ENCODE data around the gene TPP1.

TPP1 gene

DNA sequence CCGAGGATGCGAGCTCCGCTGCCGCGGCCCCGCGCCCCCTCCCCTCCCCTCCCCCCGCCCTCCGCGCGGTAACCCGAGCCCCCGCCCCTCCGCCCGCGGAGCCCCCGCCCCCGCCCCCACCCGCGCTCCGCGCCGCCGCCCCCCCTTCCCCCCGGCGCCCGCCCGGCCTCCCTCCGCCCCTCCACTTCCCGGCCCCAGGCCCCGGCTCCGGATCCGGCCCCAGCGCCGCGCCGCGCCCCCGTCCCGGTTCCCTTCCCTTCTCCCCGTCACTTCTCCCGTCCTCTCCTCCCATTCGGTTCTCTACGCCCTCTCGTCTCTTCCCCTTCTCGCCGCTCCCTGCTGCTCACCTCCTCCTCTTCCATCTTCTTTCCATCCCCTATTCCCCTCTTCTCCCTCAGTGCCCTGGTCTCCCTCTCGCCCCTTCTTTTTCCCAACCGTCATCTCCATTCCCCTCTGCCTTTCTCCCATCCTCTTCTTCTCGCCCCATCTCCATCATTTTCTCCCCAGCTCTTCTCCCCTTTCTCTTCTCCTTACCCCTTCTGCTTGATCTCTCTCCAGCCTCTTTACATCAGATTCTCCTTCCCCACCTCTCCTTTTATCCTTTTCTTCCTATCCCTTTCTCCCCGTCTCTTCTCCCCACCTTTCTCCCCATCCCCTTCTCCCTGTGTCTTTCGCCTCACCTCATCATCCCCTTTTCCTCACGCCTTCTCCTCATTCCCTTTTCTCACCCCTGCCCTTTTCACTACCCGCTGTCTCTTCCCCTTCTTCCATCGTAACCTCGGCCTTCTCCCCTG is 36.8 kb upstream of the TPP1 start, which contains the start of gene DCHS1:
DCHS1 (minus strand) TSS at position 20 of the 794 bp plus-strand sequence. CDS start 14,196 bp downstream, outside the sequence.
- Histone ChIP-seq H3K27ac (ENCODE audit: low read depth, low read length) (no peak within 1 kb of the TSS), H3K4me3 (ENCODE audit: low read depth, low read length) (peak within 1 kb of the TSS; percentile 84), H3K9ac (ENCODE audit: low read depth, low read length) (no peak within 1 kb of the TSS; the same call in 1 of the 2 replicates), H3K27me3 (ENCODE audit: control insufficient read depth, insufficient read depth, low read length) (peaks cover 32% of the 10 kb centered on the region), H3K9me3 (ENCODE audit: control insufficient read depth, insufficient read depth, low read length) (no peaks in the 10 kb centered on the region), H3K4me1 (ENCODE audit: control insufficient read depth, insufficient read depth, low read length) (peaks cover 9% of the 10 kb centered on the region; the same call in 1 of the 2 replicates), H3K36me3 (ENCODE audit: control insufficient read depth, insufficient read depth, low read length) (no peaks in the 10 kb centered on the region)

GRCh38 chr11:6655020-6655789 is 36.0 kb upstream of the TPP1 start:
- H3K27ac ChIP-seq (ENCODE audit: low read depth, low read length) = no peak overlapping the region
- H3K36me3 ChIP-seq (ENCODE audit: control insufficient read depth, insufficient read depth, low read length) = no peaks in the 10 kb centered on the region
- no peaks in the 10 kb centered on the region for H3K9me3 ChIP-seq (ENCODE audit: control insufficient read depth, insufficient read depth, low read length)
- H3K27me3 ChIP-seq (ENCODE audit: control insufficient read depth, insufficient read depth, low read length) = peaks cover 32% of the 10 kb centered on the region
- H3K4me1 ChIP-seq (ENCODE audit: control insufficient read depth, insufficient read depth, low read length) = peaks cover 9% of the 10 kb centered on the region; the same call in 1 of the 2 replicates
- no peak overlapping the region; the same call in 1 of the 2 replicates for H3K9ac ChIP-seq (ENCODE audit: low read depth, low read length)
- peak overlapping the region; percentile 70 for H3K4me3 ChIP-seq (ENCODE audit: low read depth, low read length)

DNA sequence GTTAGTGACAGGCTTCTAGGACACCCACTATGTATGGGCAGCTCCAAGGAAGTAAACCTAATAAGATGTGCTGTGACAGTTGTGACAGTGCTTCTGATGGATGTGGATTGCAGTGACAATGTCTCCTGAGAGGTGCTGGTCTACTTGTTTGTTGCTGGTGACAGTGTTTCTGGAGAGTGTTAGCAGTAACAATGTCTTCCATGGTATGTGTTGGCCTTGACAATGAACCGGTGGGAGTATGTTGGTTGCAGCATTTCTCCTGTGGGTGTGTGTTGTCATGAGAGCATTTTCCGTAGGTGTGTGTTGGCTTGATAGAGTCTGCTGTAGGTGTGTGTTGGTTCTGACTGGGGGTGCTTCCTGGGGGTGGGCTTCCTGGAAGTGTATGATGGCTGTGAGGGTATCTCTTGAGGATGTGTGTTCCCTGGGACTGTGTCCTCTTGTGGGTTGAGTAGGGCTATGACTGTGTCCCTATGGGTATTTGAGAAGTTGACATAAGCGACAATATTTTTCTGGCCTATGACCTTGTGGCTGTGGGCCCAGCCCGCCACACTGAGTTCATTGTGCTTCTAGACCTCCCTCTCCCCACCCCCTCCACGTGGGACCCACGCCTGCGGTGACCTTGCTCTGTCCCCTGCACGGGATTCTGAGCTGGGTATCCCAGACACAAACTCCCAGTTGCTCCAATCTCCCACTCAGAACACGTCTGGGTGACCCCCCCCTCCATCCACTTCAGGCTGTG is 35.2 kb upstream of the TPP1 start:
- peaks cover 9% of the 10 kb centered on the region; the same call in 1 of the 2 replicates for H3K4me1 ChIP-seq (ENCODE audit: control insufficient read depth, insufficient read depth, low read length)
- no peaks in the 10 kb centered on the region for H3K36me3 ChIP-seq (ENCODE audit: control insufficient read depth, insufficient read depth, low read length)
- peak overlapping the region; percentile 70 for H3K4me3 ChIP-seq (ENCODE audit: low read depth, low read length)
- no peak overlapping the region for H3K9ac ChIP-seq (ENCODE audit: low read depth, low read length)
- peaks cover 32% of the 10 kb centered on the region for H3K27me3 ChIP-seq (ENCODE audit: control insufficient read depth, insufficient read depth, low read length)
- H3K9me3 ChIP-seq (ENCODE audit: control insufficient read depth, insufficient read depth, low read length) = no peaks in the 10 kb centered on the region
- H3K27ac ChIP-seq (ENCODE audit: low read depth, low read length) = no peak overlapping the region

DNA sequence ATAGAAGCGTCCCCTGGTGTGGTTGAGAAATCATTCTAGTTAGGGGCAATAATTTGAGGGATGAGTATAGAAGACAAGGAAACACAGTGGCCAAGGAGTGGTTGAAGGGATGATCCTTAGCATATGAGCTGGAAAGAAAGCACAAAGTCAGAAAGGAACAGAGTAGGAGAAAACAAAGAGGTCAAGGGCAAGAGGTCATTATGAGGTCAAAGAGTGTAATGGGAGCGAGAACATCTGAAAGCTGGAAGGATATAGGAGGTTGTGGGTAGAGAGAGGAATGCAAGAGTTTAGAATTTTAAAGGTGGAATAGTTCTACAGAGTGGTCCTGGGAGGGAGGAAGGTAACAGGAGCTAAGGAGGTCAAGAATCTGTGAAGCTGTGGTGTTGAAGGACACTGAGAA is 34.4 kb upstream of the TPP1 start:
- Histone ChIP-seq H3K27me3 (ENCODE audit: control insufficient read depth, insufficient read depth, low read length) (peaks cover 32% of the 10 kb centered on the region), H3K4me3 (ENCODE audit: low read depth, low read length) (no peak overlapping the region)

DNA sequence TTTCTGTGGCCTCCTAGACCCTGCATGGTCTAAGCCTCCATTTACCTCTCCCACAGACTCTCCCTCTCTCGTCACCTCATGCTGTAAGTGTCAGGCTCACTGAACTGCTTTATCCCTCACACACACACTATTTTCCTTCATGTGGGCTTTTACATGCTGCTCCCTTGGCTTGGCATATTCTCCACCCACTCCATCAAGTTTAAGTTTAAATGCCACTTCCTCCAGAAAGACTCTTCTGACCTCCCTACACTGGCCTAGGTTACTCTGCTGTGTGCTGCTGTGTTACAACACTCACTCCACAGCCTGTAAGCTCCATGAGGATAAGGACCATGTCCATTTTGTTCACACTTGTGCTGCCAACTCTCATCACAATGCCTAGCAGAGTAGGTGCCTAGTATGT is 33.9 kb upstream of the TPP1 start:
- Histone ChIP-seq H3K27ac (ENCODE audit: low read depth, low read length) (no peak overlapping the region), H3K36me3 (ENCODE audit: control insufficient read depth, insufficient read depth, low read length) (no peaks in the 10 kb centered on the region), H3K4me3 (ENCODE audit: low read depth, low read length) (no peak overlapping the region), H3K27me3 (ENCODE audit: control insufficient read depth, insufficient read depth, low read length) (peaks cover 32% of the 10 kb centered on the region), H3K4me1 (ENCODE audit: control insufficient read depth, insufficient read depth, low read length) (peaks cover 9% of the 10 kb centered on the region; the same call in 1 of the 2 replicates), H3K9ac (ENCODE audit: low read depth, low read length) (no peak overlapping the region), H3K9me3 (ENCODE audit: control insufficient read depth, insufficient read depth, low read length) (no peaks in the 10 kb centered on the region)

More for the DNA sequence above, 34.4 kb upstream of the TPP1 start:
- Histone ChIP-seq H3K36me3 (ENCODE audit: control insufficient read depth, insufficient read depth, low read length) (no peaks in the 10 kb centered on the region), H3K4me1 (ENCODE audit: control insufficient read depth, insufficient read depth, low read length) (peaks cover 9% of the 10 kb centered on the region; the same call in 1 of the 2 replicates), H3K9me3 (ENCODE audit: control insufficient read depth, insufficient read depth, low read length) (no peaks in the 10 kb centered on the region), H3K27ac (ENCODE audit: low read depth, low read length) (no peak overlapping the region), H3K9ac (ENCODE audit: low read depth, low read length) (no peak overlapping the region)

DNA sequence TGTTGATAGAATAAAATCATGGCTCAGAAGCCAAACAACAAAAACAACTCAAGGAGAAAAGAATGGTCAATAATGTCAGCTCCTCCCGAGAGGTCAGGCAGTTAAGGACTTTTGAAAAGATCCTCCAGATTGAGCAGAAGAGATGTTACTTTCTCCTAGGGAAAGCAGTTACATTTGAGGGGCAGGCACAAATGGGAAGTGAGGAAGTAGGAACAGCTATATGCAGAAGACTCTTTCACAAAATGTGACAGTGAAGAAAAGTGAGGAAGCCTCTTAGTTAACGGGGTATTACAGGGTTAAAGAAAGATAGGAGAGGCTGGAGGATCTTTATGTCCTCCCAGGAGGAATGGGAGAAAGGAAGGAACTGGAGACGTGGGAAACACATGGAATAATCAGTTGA is 33.0 kb upstream of the TPP1 start:
- Histone ChIP-seq H3K9me3 (ENCODE audit: control insufficient read depth, insufficient read depth, low read length) (no peaks in the 10 kb centered on the region), H3K36me3 (ENCODE audit: control insufficient read depth, insufficient read depth, low read length) (no peaks in the 10 kb centered on the region), H3K4me1 (ENCODE audit: control insufficient read depth, insufficient read depth, low read length) (peaks cover 13% of the 10 kb centered on the region), H3K27me3 (ENCODE audit: control insufficient read depth, insufficient read depth, low read length) (peaks cover 25% of the 10 kb centered on the region), H3K4me3 (ENCODE audit: low read depth, low read length) (no peak overlapping the region), H3K9ac (ENCODE audit: low read depth, low read length) (no peak overlapping the region), H3K27ac (ENCODE audit: low read depth, low read length) (no peak overlapping the region)

DNA sequence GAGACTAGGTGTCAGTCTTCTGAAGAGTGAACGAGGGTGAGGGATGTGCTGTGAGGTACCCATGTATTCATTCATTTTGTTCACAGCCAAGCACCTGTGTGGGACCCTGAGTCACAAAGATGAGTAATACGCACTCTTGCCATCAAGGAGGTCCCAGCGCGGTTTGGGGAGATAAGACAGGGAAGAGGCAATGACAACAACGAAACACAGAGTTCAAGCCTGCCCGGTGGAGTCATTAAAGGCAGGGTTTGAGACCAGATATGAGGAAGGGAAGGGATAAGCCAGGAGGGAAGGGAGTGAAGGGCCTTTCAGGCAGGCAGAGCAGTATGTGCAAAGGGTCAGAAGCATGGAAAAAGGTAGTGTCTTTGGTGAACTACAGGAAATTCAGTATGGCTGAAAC is 31.8 kb upstream of the TPP1 start:
- no peaks in the 10 kb centered on the region for H3K9me3 ChIP-seq (ENCODE audit: control insufficient read depth, insufficient read depth, low read length)
- peaks cover 15% of the 10 kb centered on the region for H3K4me1 ChIP-seq (ENCODE audit: control insufficient read depth, insufficient read depth, low read length)
- peaks cover 15% of the 10 kb centered on the region for H3K27me3 ChIP-seq (ENCODE audit: control insufficient read depth, insufficient read depth, low read length)
- H3K4me3 ChIP-seq (ENCODE audit: low read depth, low read length) = no peak overlapping the region
- no peak overlapping the region for H3K27ac ChIP-seq (ENCODE audit: low read depth, low read length)
- no peak overlapping the region for H3K9ac ChIP-seq (ENCODE audit: low read depth, low read length)
- H3K36me3 ChIP-seq (ENCODE audit: control insufficient read depth, insufficient read depth, low read length) = no peaks in the 10 kb centered on the region

DNA sequence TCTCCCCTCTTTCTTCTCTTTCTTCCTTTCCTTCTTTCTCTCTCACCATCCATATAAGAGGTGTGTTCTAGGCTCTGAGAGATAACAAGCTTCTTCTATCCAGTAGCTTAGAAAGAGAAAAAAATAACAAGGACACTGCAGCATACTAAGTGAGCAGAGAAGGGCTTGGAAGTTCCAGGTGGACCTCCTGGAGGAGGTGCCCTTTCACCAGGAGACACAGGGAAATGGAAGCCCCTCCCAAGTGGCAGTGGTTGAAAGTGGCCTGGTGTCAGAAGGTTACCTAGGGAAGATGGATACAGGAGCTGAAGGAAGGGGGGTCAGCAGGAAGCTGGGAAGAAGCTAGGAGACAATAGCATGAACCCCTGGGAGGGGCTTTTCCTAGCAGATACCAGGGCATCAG is 30.9 kb upstream of the TPP1 start:
- H3K4me1 ChIP-seq (ENCODE audit: control insufficient read depth, insufficient read depth, low read length) = peaks cover 15% of the 10 kb centered on the region
- H3K4me3 ChIP-seq (ENCODE audit: low read depth, low read length) = no peak overlapping the region
- no peak overlapping the region for H3K9ac ChIP-seq (ENCODE audit: low read depth, low read length)
- H3K27ac ChIP-seq (ENCODE audit: low read depth, low read length) = no peak overlapping the region
- H3K9me3 ChIP-seq (ENCODE audit: control insufficient read depth, insufficient read depth, low read length) = no peaks in the 10 kb centered on the region
- H3K27me3 ChIP-seq (ENCODE audit: control insufficient read depth, insufficient read depth, low read length) = peaks cover 14% of the 10 kb centered on the region
- no peaks in the 10 kb centered on the region for H3K36me3 ChIP-seq (ENCODE audit: control insufficient read depth, insufficient read depth, low read length)

DNA sequence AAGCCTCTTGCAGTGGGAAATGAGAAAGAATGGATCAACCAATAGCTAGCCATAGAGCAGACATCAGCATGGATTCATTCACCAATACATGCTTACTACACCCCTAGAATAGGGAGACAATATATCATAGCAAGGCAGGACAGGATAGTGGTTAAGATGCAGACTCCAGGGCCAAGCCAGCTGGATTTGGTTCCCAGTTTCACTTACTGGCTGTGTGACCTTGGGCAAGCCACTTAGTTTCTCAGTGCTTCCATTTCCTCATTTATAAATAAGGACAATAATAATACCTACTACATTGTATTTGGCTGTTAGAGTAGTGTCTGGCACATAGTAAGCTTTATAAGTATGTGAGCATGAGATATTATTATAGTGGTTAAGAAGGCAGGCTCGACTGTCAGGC is 29.3 kb upstream of the TPP1 start:
- H3K27me3 ChIP-seq (ENCODE audit: control insufficient read depth, insufficient read depth, low read length) = no peaks in the 10 kb centered on the region
- no peak overlapping the region for H3K9ac ChIP-seq (ENCODE audit: low read depth, low read length)
- no peak overlapping the region for H3K27ac ChIP-seq (ENCODE audit: low read depth, low read length)
- no peak overlapping the region for H3K4me3 ChIP-seq (ENCODE audit: low read depth, low read length)
- peaks cover 15% of the 10 kb centered on the region for H3K4me1 ChIP-seq (ENCODE audit: control insufficient read depth, insufficient read depth, low read length)
- no peaks in the 10 kb centered on the region for H3K36me3 ChIP-seq (ENCODE audit: control insufficient read depth, insufficient read depth, low read length)
- H3K9me3 ChIP-seq (ENCODE audit: control insufficient read depth, insufficient read depth, low read length) = no peaks in the 10 kb centered on the region

GRCh38 chr11:6647836-6648235 is 28.6 kb upstream of the TPP1 start:
- Histone ChIP-seq H3K36me3 (ENCODE audit: control insufficient read depth, insufficient read depth, low read length) (no peaks in the 10 kb centered on the region), H3K27ac (ENCODE audit: low read depth, low read length) (no peak overlapping the region), H3K9me3 (ENCODE audit: control insufficient read depth, insufficient read depth, low read length) (no peaks in the 10 kb centered on the region), H3K9ac (ENCODE audit: low read depth, low read length) (no peak overlapping the region), H3K27me3 (ENCODE audit: control insufficient read depth, insufficient read depth, low read length) (no peaks in the 10 kb centered on the region), H3K4me3 (ENCODE audit: low read depth, low read length) (no peak overlapping the region), H3K4me1 (ENCODE audit: control insufficient read depth, insufficient read depth, low read length) (peaks cover 15% of the 10 kb centered on the region)
